HepG2 (cell line): ENCODE data around the gene PTPRCAP. TPM values are rescaled to one million over a fixed set of nuclear protein-coding genes. Genes with fewer than 3 reads are reported as not detected.
A peak's percentile ranks its signal among the peaks of the same experiment; 100 is the strongest.
"Not testable (repeated sequence)": the region's sequence is repeated elsewhere in the genome, so short reads cannot be mapped to it uniquely, and the experiment has no call there.

Source experiments
- ATAC-seq: fragments of 200-7000 bp; cut with Tn5 transposase; 3 replicates; pipeline ENCODE4 v1.9.1; 2020; ENCODE audit warnings: mild to moderate bottlenecking, moderate library complexity
- BruUV-seq: library from RNA; stranded (reverse); fragments of 400-500 nt; replicated peaks from 2 replicates; lab custom pipeline; 2021; lab: Mats Ljungman, UMichigan
- CTCF ChIA-PET: fragments of 300-600 bp; formaldehyde crosslinking; extraction: SDS; loops from one replicate; lab custom pipeline; 2021; ENCODE audit warnings: low total read pairs, inconsistent platforms, low intra/inter-chr PET ratio; lab: Yijun Ruan, JAX
- POLR2A ChIA-PET: fragments of 350-600 bp; sonication (Branson Sonifier 250); formaldehyde crosslinking; loops from one replicate; lab custom pipeline; 2020; ENCODE audit warnings: antibody characterized with exemption, inconsistent platforms; lab: Yijun Ruan, JAX
- DNase-seq: peaks from one replicate; pipeline ENCODE4 v3.0.0-alpha.2; 2015; ENCODE audit warnings: low spot score
- FAIRE-seq: peaks from 3 replicates; lab custom pipeline; 2011; peaks lifted over from hg19 to GRCh38; lab: Jason Lieb, UNC
- H2AFZ ChIP-seq: one replicate; pipeline ENCODE4 v1.6.1; 2011; ENCODE audit warnings: low read length, inconsistent platforms
- H3K27ac ChIP-seq: fragments of 300-600 bp; 3 replicates; pipeline ENCODE4 v1.8.0; 2011; ENCODE audit warnings: mixed run types, mild to moderate bottlenecking, mixed read lengths, low read length, inconsistent platforms; ENCODE audit not compliant: insufficient read depth; ENCODE audit errors: extremely low read length
- H3K27me3 ChIP-seq, 2 experiments: fragments of 200-600 bp in 1 of 2; 2 replicates in 1 of 2; 3 replicates in 1 of 2; pipeline versions ENCODE4 v1.6.0 to v1.8.0; 2011; ENCODE audit warnings: low read length in 2 of 2, mild to moderate bottlenecking in 2 of 2, moderate library complexity in 2 of 2, inconsistent platforms in 1 of 2; ENCODE audit not compliant: insufficient read depth in 2 of 2, control insufficient read depth in 1 of 2
- H3K36me3 ChIP-seq, 2 experiments: fragments of 200-600 bp in 1 of 2; replicated peaks in 1 of 2; 2 replicates in 1 of 2; 3 replicates in 1 of 2; pipeline versions ENCODE4 v1.5.1 to v1.8.0; 2011; ENCODE audit warnings: low read length in 2 of 2, inconsistent platforms in 1 of 2; ENCODE audit not compliant: insufficient read depth in 2 of 2, control insufficient read depth in 1 of 2
- H3K4me1 ChIP-seq: 2 replicates; pipeline ENCODE4 v1.5.1; 2012; ENCODE audit warnings: low read length, inconsistent platforms; ENCODE audit not compliant: insufficient read depth
- H3K4me2 ChIP-seq: 2 replicates; pipeline ENCODE4 v1.6.0; 2011; ENCODE audit warnings: low read depth, low read length, inconsistent platforms
- H3K4me3 ChIP-seq, 3 experiments: fragments of 200-600 bp in 1 of 3; sonication (generic), shearing (Covaris generic) in 1 of 3; replicated peaks in 1 of 3; 2 replicates each; pipeline ENCODE4 v1.5.1; 2011 to 2016; ENCODE audit warnings: low read length in 3 of 3, inconsistent platforms in 2 of 3, low read depth in 2 of 3, mild to moderate bottlenecking in 2 of 3, control low read depth in 1 of 3, mixed read lengths in 1 of 3; ENCODE audit not compliant: insufficient read depth in 1 of 3
- H3K79me2 ChIP-seq: one replicate; pipeline ENCODE4 v1.6.1; 2011; ENCODE audit warnings: low read length, inconsistent platforms; ENCODE audit not compliant: insufficient read depth
- H3K9ac ChIP-seq: 2 replicates; pipeline ENCODE4 v1.6.0; 2011; ENCODE audit warnings: mild to moderate bottlenecking, low read depth, low read length, inconsistent platforms; ENCODE audit not compliant: insufficient read depth
- H3K9me3 ChIP-seq: 2 replicates; pipeline ENCODE4 v1.5.1; 2012; ENCODE audit warnings: mild to moderate bottlenecking, low read length
- H4K20me1 ChIP-seq: 2 replicates; pipeline ENCODE4 v1.6.0; 2011; ENCODE audit warnings: inconsistent platforms, mild to moderate bottlenecking, low read length, moderate library complexity; ENCODE audit not compliant: insufficient read depth
- KDM5B ChIP-seq: sonication (generic); formaldehyde crosslinking; IDR thresholded peaks from 2 replicates; pipeline ENCODE4 v1.4.0; 2020; ENCODE audit warnings: missing genetic modification reagents, mild to moderate bottlenecking, borderline replicate concordance
- MAFF ChIP-seq: IDR thresholded peaks from 2 replicates; pipeline ENCODE4 v1.6.1; 2011; ENCODE audit warnings: low read depth, low read length, improper control_type of control experiment
- MAFK ChIP-seq, 2 experiments: IDR thresholded peaks in 1 of 2; conservative IDR thresholded peaks in 1 of 2; 2 replicates each; pipeline ENCODE4 v1.6.1; 2011; ENCODE audit warnings: improper control_type of control experiment in 2 of 2, low read length in 2 of 2
- NFYB ChIP-seq: sonication (generic); formaldehyde crosslinking; IDR thresholded peaks from 2 replicates; pipeline ENCODE4 v1.4.0; 2020; ENCODE audit warnings: missing genetic modification reagents
- NFYC ChIP-seq: IDR thresholded peaks from 2 replicates; pipeline ENCODE4 v1.6.1; 2016; ENCODE audit warnings: missing genetic modification reagents, missing compliant biosample characterization
- POGZ ChIP-seq: sonication (generic); formaldehyde crosslinking; IDR thresholded peaks from 2 replicates; pipeline ENCODE4 v1.4.0; 2020; ENCODE audit warnings: mild to moderate bottlenecking, missing genetic modification reagents
- POLR2A ChIP-seq, 2 experiments: IDR thresholded peaks; 2 replicates each; pipeline ENCODE4 v1.6.1; 2011; ENCODE audit warnings: low read depth in 2 of 2, low read length in 2 of 2, mild to moderate bottlenecking in 1 of 2, moderate library complexity in 1 of 2; ENCODE audit not compliant: insufficient read depth in 1 of 2
- POLR2AphosphoS5 ChIP-seq: IDR thresholded peaks from 2 replicates; pipeline ENCODE4 v1.6.1; 2012; ENCODE audit warnings: low read depth, low read length
- POLR2G ChIP-seq: fragments of 200-400 bp; formaldehyde crosslinking; IDR thresholded peaks from 2 replicates; pipeline ENCODE4 v1.6.1; 2018; ENCODE audit warnings: mild to moderate bottlenecking, low read depth, low read length, moderate library complexity
- SALL1 ChIP-seq: sonication (generic); formaldehyde crosslinking; IDR thresholded peaks from 2 replicates; pipeline ENCODE4 v1.8.0; 2022; ENCODE audit warnings: mild to moderate bottlenecking, missing genetic modification reagents
- SOX5 ChIP-seq: IDR thresholded peaks from 2 replicates; pipeline ENCODE4 v1.6.1; 2016; ENCODE audit warnings: borderline replicate concordance
- SP1 ChIP-seq, 2 experiments: fragments of 450-650 bp in 1 of 2; sonication (generic) in 1 of 2; formaldehyde crosslinking in 1 of 2; IDR thresholded peaks; 2 replicates each; pipeline versions ENCODE4 v1.4.0 to v1.6.1; 2016 to 2020; ENCODE audit warnings: missing genetic modification reagents in 1 of 2
- SP5 ChIP-seq: IDR thresholded peaks from 2 replicates; pipeline ENCODE4 v1.6.1; 2016; ENCODE audit warnings: low read depth, borderline replicate concordance
- ZMYM4 ChIP-seq: sonication (generic); formaldehyde crosslinking; IDR thresholded peaks from 2 replicates; pipeline ENCODE4 v1.8.1; 2023; ENCODE audit warnings: mild to moderate bottlenecking, missing genetic modification reagents
- WGBS: methylation state at CpG from one replicate; pipeline ENCODE4 v1.1.6; 2017; ENCODE audit warnings: low lambda C conversion rate; 5-methylcytosine and 5-hydroxymethylcytosine counted together
- in situ Hi-C: cut with HindIII; loops from 2 replicates; pipeline ENCODE4 v1.10.0; 2017; ENCODE audit warnings: low pct_unique_long_range_greater_than_20kb; ENCODE audit not compliant: extremely low pct_ligation_motif_present
- intact Hi-C: fragments of 100-400 bp; cut with micrococcal nuclease; formaldehyde crosslinking; loops from one replicate; pipeline ENCODE4 v1.10.0; 2022; ENCODE audit not compliant: unreplicated experiment
- polyA plus RNA-seq, 8 experiments: library from polyadenylated mRNA; depleted of rRNA in 3 of 8; stranded (reverse) in 7 of 8; unstranded in 1 of 8; fragments of >200 nt; fragmentation: Illumina TruSeq in 4 of 8; extraction: Trizol in 4 of 8; gene quantifications; 2 replicates each; pipeline versions ENCODE4 v1.2.1 to v1.2.3, GENCODE V29; 2011 to 2016; ENCODE audit warnings: low read depth in 4 of 8, missing spikeins in 1 of 8, mixed read lengths in 1 of 8; ENCODE audit not compliant: insufficient read depth in 1 of 8
- total RNA-seq, 5 experiments: library from RNA; depleted of rRNA; stranded (reverse); fragments of >200 nt; fragmentation: Illumina TruSeq; extraction: Trizol; gene quantifications; 2 replicates each; pipeline ENCODE4 v1.2.3, GENCODE V29; 2016; ENCODE audit warnings: low read depth in 1 of 5
- TF ChIP-seq, protein P1 (sequence below): sonication (generic); formaldehyde crosslinking; IDR thresholded peaks from 2 replicates; pipeline ENCODE4 v1.4.0; 2020; ENCODE audit warnings: missing genetic modification reagents
- TF ChIP-seq, protein P2 (sequence below): sonication (generic); formaldehyde crosslinking; IDR thresholded peaks from 2 replicates; pipeline ENCODE4 v1.4.0; 2020; ENCODE audit warnings: mild to moderate bottlenecking, missing genetic modification reagents
- TF ChIP-seq, protein P3 (sequence below): IDR thresholded peaks from 2 replicates; pipeline ENCODE4 v1.6.1; 2016; ENCODE audit warnings: missing genetic modification reagents, missing compliant biosample characterization

The PTPRCAP gene
- total and polyA plus RNA-seq, 2 of the 13 experiments (the other 11 are each of a cell fraction or from before 2014, with no cell fraction given): 0.60 to 0.70 TPM

DNA sequence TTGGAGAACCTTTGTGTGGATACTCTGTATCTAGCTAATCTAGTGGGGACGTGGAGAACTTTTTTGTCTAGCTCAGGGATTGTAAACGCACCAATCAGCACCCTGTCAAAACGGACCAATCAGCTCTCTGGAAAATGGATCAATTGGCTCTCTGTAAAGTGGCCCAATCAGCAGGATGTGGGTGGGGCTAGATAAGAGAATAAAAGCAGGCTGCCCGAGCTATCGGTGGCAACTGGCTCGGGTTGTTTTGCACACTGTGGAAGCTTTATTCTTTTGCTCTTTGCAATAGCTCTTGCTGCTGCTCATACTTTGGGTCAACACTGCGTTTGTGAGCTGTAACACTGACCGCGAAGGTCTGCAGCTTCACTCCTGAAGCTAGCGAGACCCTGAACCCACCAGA is 39.2 kb upstream of the PTPRCAP start:
- H3K4me2 ChIP-seq: 0 out of 2 replicates have a peak overlapping the region, but pooled peaks have one; percentile 28
- ATAC-seq (peak; percentile 55), DNase-seq (peak; percentile 36)
- POLR2A ChIA-PET: interaction anchor here (1.1 to 1.7 kb wide), 5 partner anchors 8 to 123 kb away, joined by 3 to 6 read pairs (median 4); partner anchors contain the start of genes POLD4 and PPP1CA
- H3K36me3 ChIP-seq; H3K4me3 ChIP-seq; H3K27me3 ChIP-seq; H2AFZ ChIP-seq; in situ Hi-C loops; H3K79me2 ChIP-seq; H3K9me3 ChIP-seq; H3K9ac ChIP-seq; BruUV-seq; FAIRE-seq; CTCF ChIA-PET; H4K20me1 ChIP-seq; intact Hi-C loops; TF ChIP-seq SP1 (IDR thresholded peaks at IDR 0.05): not testable (repeated sequence)
- 59% methylated on average over 10 of the region's 10 CpGs for WGBS
- peaks cover 49% of the 10 kb centered on the region for H3K4me1 ChIP-seq
- peak overlapping the region; percentile 54 for H3K27ac ChIP-seq
- 0 out of 2 replicates have a peak, but pooled peaks have one; percentile 29 for TF ChIP-seq KDM5B (CRISPR knock-in tag)
- peak; percentile 73 for TF ChIP-seq NFYC (CRISPR knock-in tag)
- 0 out of 2 replicates have a peak, but pooled peaks have one; percentile 28 for TF ChIP-seq SALL1
- 0 out of 2 replicates have a peak, but pooled peaks have one; percentile 7 for TF ChIP-seq SOX5 (CRISPR knock-in tag)
- TF ChIP-seq SP1 (CRISPR knock-in tag; IDR thresholded peaks at IDR 0.05): 0 out of 2 replicates have a peak, but pooled peaks have one; percentile 26
- TF ChIP-seq POGZ (CRISPR knock-in tag): peak; percentile 66
- peak; percentile 60 for TF ChIP-seq POLR2G
- 0 out of 2 replicates have a peak, but pooled peaks have one; percentile 28 for TF ChIP-seq MAFF
- 0 out of 2 replicates have a peak, but pooled peaks have one; percentile 12 for TF ChIP-seq SP5 (CRISPR knock-in tag)
- TF ChIP-seq MAFK (conservative IDR thresholded peaks at IDR 0.05 in 1 of 2, IDR thresholded peaks at IDR 0.05 in 1 of 2; ENCODE audit: low read length in 2 of 2): 0 out of 4 replicates have a peak, but pooled peaks of 1 of the 2 experiments have one; percentile 6
- TF ChIP-seq POLR2AphosphoS5: peak; percentile 43; the same call in 1 of the 2 replicates
- peak; percentile 70 for TF ChIP-seq NFYB
- TF ChIP-seq, protein P1, sequence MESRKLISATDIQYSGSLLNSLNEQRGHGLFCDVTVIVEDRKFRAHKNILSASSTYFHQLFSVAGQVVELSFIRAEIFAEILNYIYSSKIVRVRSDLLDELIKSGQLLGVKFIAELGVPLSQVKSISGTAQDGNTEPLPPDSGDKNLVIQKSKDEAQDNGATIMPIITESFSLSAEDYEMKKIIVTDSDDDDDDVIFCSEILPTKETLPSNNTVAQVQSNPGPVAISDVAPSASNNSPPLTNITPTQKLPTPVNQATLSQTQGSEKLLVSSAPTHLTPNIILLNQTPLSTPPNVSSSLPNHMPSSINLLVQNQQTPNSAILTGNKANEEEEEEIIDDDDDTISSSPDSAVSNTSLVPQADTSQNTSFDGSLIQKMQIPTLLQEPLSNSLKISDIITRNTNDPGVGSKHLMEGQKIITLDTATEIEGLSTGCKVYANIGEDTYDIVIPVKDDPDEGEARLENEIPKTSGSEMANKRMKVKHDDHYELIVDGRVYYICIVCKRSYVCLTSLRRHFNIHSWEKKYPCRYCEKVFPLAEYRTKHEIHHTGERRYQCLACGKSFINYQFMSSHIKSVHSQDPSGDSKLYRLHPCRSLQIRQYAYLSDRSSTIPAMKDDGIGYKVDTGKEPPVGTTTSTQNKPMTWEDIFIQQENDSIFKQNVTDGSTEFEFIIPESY (CRISPR knock-in tag): 0 out of 2 replicates have a peak, but pooled peaks have one; percentile 23
- TF ChIP-seq, protein P2, sequence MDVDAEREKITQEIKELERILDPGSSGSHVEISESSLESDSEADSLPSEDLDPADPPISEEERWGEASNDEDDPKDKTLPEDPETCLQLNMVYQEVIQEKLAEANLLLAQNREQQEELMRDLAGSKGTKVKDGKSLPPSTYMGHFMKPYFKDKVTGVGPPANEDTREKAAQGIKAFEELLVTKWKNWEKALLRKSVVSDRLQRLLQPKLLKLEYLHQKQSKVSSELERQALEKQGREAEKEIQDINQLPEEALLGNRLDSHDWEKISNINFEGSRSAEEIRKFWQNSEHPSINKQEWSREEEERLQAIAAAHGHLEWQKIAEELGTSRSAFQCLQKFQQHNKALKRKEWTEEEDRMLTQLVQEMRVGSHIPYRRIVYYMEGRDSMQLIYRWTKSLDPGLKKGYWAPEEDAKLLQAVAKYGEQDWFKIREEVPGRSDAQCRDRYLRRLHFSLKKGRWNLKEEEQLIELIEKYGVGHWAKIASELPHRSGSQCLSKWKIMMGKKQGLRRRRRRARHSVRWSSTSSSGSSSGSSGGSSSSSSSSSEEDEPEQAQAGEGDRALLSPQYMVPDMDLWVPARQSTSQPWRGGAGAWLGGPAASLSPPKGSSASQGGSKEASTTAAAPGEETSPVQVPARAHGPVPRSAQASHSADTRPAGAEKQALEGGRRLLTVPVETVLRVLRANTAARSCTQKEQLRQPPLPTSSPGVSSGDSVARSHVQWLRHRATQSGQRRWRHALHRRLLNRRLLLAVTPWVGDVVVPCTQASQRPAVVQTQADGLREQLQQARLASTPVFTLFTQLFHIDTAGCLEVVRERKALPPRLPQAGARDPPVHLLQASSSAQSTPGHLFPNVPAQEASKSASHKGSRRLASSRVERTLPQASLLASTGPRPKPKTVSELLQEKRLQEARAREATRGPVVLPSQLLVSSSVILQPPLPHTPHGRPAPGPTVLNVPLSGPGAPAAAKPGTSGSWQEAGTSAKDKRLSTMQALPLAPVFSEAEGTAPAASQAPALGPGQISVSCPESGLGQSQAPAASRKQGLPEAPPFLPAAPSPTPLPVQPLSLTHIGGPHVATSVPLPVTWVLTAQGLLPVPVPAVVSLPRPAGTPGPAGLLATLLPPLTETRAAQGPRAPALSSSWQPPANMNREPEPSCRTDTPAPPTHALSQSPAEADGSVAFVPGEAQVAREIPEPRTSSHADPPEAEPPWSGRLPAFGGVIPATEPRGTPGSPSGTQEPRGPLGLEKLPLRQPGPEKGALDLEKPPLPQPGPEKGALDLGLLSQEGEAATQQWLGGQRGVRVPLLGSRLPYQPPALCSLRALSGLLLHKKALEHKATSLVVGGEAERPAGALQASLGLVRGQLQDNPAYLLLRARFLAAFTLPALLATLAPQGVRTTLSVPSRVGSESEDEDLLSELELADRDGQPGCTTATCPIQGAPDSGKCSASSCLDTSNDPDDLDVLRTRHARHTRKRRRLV (CRISPR knock-in tag): peak; percentile 57; the same call in 1 of the 2 replicates
- TF ChIP-seq, protein P3, sequence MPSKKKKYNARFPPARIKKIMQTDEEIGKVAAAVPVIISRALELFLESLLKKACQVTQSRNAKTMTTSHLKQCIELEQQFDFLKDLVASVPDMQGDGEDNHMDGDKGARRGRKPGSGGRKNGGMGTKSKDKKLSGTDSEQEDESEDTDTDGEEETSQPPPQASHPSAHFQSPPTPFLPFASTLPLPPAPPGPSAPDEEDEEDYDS (CRISPR knock-in tag): peak; percentile 88
- TF ChIP-seq ZMYM4: peak; percentile 76
- peak; percentile 59 to 79; a peak in 3 of 4 replicates for TF ChIP-seq POLR2A (IDR thresholded peaks at IDR 0.05; ENCODE audit: insufficient read depth in 1 of 2, low read depth in 2 of 2, low read length in 2 of 2)
